Uterus (tissue), 2 donors: ENCODE results near the gene OTUB1.

Source experiments
- POLR2A ChIP-seq, 2 donors: fragments of 450-650 bp; IDR thresholded peaks; one replicate each; pipeline ENCODE4 v1.6.1; 2016; ENCODE audit warnings: antibody characterized with exemption in 2 of 2, mild to moderate bottlenecking in 1 of 2, moderate library complexity in 1 of 2
- TF ChIP-seq, protein P1 (sequence below), 4 experiments: fragments of 200-600 bp in 2 of 4; fragments of 450-650 bp in 2 of 4; sonication (generic) in 2 of 4; IDR thresholded peaks; one replicate each; pipeline ENCODE4 v1.5.1; 2016 to 2019; ENCODE audit warnings: antibody characterized with exemption in 4 of 4, mild to moderate bottlenecking in 2 of 4, moderate library complexity in 1 of 4

DNA sequence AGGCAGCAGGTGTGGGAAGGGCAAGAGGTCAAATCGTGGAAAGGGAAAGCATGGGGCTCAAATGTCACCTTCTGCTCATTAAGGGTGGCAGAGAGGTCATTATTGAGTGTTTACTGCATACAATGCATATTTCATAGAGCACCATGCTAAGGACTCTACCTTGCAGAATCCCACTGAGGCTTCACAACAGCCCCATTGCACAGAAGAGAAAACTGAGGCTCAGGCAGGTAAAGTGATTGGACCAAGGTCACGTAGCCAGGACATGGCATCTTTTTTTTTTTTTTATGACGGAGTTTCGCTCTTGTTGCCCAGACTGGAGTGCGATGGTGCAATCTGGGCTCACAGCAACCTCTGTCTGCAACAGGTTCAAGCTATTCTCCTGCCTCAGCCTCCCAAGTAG is 57.3 kb downstream of the OTUB1 start:
- TF ChIP-seq POLR2A (IDR thresholded peaks at IDR 0.05), result no peak
- TF ChIP-seq, protein P1, sequence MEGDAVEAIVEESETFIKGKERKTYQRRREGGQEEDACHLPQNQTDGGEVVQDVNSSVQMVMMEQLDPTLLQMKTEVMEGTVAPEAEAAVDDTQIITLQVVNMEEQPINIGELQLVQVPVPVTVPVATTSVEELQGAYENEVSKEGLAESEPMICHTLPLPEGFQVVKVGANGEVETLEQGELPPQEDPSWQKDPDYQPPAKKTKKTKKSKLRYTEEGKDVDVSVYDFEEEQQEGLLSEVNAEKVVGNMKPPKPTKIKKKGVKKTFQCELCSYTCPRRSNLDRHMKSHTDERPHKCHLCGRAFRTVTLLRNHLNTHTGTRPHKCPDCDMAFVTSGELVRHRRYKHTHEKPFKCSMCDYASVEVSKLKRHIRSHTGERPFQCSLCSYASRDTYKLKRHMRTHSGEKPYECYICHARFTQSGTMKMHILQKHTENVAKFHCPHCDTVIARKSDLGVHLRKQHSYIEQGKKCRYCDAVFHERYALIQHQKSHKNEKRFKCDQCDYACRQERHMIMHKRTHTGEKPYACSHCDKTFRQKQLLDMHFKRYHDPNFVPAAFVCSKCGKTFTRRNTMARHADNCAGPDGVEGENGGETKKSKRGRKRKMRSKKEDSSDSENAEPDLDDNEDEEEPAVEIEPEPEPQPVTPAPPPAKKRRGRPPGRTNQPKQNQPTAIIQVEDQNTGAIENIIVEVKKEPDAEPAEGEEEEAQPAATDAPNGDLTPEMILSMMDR (IDR thresholded peaks at IDR 0.05), result no peak
